ENCODE results near the gene INAVA. TPM values are rescaled to one million over a fixed set of nuclear protein-coding genes. Genes with fewer than 3 reads are reported as not detected.

The INAVA gene
- total RNA-seq, 1 donor from 2014 or later = 185 TPM

GRCh38 chr1:200890818-200891773 is 3.6 kb upstream of the INAVA start:
- DNase-seq (ENCODE audit: low read depth) = no peak
- Histone ChIP-seq H3K36me3 (ENCODE audit: control insufficient read depth, insufficient read depth, low read length) (no peaks in the 10 kb centered on the region), H3K4me3 (ENCODE audit: low read depth, low read length) (peak overlapping the region; percentile 77), H3K27me3 (ENCODE audit: control insufficient read depth, insufficient read depth, low read length) (no peaks in the 10 kb centered on the region)
- TF ChIP-seq CTCF (IDR thresholded peaks at IDR 0.05; ENCODE audit: insufficient read depth, low read length, poor library complexity, severe bottlenecking) = peak; percentile 74

- H3K27me3 ChIP-seq (ENCODE audit: control insufficient read depth, insufficient read depth, low read length) = no peaks in the 10 kb centered on the region
- no peak for DNase-seq (ENCODE audit: low read depth)
Observed at GRCh38 chr1:200891774-200892157, 2.9 kb upstream of the INAVA start.

GRCh38 chr1:200892546-200892945 is 2.2 kb upstream of the INAVA start:
- H3K4me3 ChIP-seq (ENCODE audit: low read depth, low read length) = peak overlapping the region; percentile 77
- DNase-seq (ENCODE audit: low read depth) = no peak
- H3K27me3 ChIP-seq (ENCODE audit: control insufficient read depth, insufficient read depth, low read length) = no peaks in the 10 kb centered on the region
- no peak for TF ChIP-seq CTCF (IDR thresholded peaks at IDR 0.05; ENCODE audit: insufficient read depth, low read length, poor library complexity, severe bottlenecking)
- H3K36me3 ChIP-seq (ENCODE audit: control insufficient read depth, insufficient read depth, low read length) = no peaks in the 10 kb centered on the region

More at GRCh38 chr1:200891774-200892157, 2.9 kb upstream of the INAVA start:
- no peak for TF ChIP-seq CTCF (IDR thresholded peaks at IDR 0.05; ENCODE audit: insufficient read depth, low read length, poor library complexity, severe bottlenecking)
- Histone ChIP-seq H3K4me3 (ENCODE audit: low read depth, low read length) (peak overlapping the region; percentile 77), H3K36me3 (ENCODE audit: control insufficient read depth, insufficient read depth, low read length) (no peaks in the 10 kb centered on the region)

GRCh38 chr1:200892958-200893357 is 1.7 kb upstream of the INAVA start:
- no peak for TF ChIP-seq CTCF (IDR thresholded peaks at IDR 0.05; ENCODE audit: insufficient read depth, low read length, poor library complexity, severe bottlenecking)
- no peaks in the 10 kb centered on the region for H3K36me3 ChIP-seq (ENCODE audit: control insufficient read depth, insufficient read depth, low read length)
- peak overlapping the region; percentile 77 for H3K4me3 ChIP-seq (ENCODE audit: low read depth, low read length)
- H3K27me3 ChIP-seq (ENCODE audit: control insufficient read depth, insufficient read depth, low read length) = no peaks in the 10 kb centered on the region
- no peak for DNase-seq (ENCODE audit: low read depth)

- H3K4me3 ChIP-seq (ENCODE audit: low read depth, low read length) = peak overlapping the region; percentile 32
- no peak for DNase-seq (ENCODE audit: low read depth)
- no peaks in the 10 kb centered on the region for H3K27me3 ChIP-seq (ENCODE audit: control insufficient read depth, insufficient read depth, low read length)
- TF ChIP-seq CTCF (IDR thresholded peaks at IDR 0.05; ENCODE audit: insufficient read depth, low read length, poor library complexity, severe bottlenecking) = no peak
- no peaks in the 10 kb centered on the region for H3K36me3 ChIP-seq (ENCODE audit: control insufficient read depth, insufficient read depth, low read length)
Observed at GRCh38 chr1:200893411-200893901, 1.2 kb upstream of the INAVA start.

Data from kidney epithelial cell (primary cell).